ENCODE results near the gene L3MBTL4.

Gene L3MBTL4

DNA sequence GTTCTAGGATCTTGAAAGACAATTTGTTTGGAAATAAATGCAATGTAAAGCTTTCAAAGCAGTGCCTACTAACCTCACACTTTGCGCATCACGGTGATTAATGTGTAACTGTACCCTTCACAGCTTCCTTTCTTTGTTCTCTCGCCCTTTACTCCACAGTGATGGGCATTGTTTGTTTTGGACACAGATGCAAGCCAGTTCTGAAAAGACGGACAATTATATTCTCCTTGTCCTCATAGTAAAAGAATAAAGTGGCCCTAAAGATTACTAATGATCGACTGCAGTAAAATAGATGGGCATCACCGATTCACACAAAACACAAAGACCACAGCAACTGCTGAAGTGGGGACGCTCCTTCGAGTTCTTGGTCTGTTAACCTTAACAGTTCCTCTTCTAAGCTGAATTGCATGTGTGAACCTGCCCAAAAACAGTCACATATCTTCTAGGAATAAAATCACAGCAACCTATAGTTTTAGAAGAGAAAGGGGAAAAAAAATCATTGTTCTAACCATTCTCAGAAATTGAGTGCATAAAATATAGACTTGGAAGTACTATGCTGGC, 7.7 kb downstream of the L3MBTL4 start:
- no peaks in the 10 kb centered on the region for H3K36me3 ChIP-seq (ENCODE audit: control insufficient read depth in 4 of 4, insufficient read depth in 4 of 4, low read length in 3 of 4)
- H3K9me3 ChIP-seq (ENCODE audit: control extremely low read depth in 1 of 5, control insufficient read depth in 4 of 5, insufficient read depth in 2 of 5, low read depth in 1 of 5, low read length in 4 of 5): no peaks in the 10 kb centered on the region
- DNase-seq: no peak
- 94% methylated on average over 6 of the region's 8 CpGs for WGBS (ENCODE audit: insufficient coverage)
- no peak overlapping the region for H3K4me3 ChIP-seq (ENCODE audit: control insufficient read depth in 1 of 7, extremely low read depth in 1 of 7, insufficient read depth in 4 of 7, low read depth in 2 of 7, low read length in 6 of 7)
- no peak overlapping the region for H3K27ac ChIP-seq (ENCODE audit: insufficient read depth in 1 of 2, low read depth in 1 of 2, low read length in 2 of 2, poor library complexity in 1 of 2, severe bottlenecking in 2 of 2)
- ChIA-PET POLR2A (no interaction called here), CTCF (interaction anchor here (1.4 kb wide), 1 partner anchor 11 kb away, joined by 3 read pairs; no protein-coding TSS in a partner anchor)
- H3K4me1 ChIP-seq (ENCODE audit: control extremely low read depth in 1 of 4, control insufficient read depth in 4 of 4, insufficient read depth in 4 of 4, low read length in 3 of 4): peaks cover 0 to 11% (median 0%) of the 10 kb centered on the region in 4 experiments
- H3K27me3 ChIP-seq (replicated peaks in 2 of 5; ENCODE audit: control insufficient read depth in 4 of 5, insufficient read depth in 5 of 5, low read length in 4 of 5): peaks cover 0 to 2% (median 0%) of the 10 kb centered on the region in 5 experiments

DNA sequence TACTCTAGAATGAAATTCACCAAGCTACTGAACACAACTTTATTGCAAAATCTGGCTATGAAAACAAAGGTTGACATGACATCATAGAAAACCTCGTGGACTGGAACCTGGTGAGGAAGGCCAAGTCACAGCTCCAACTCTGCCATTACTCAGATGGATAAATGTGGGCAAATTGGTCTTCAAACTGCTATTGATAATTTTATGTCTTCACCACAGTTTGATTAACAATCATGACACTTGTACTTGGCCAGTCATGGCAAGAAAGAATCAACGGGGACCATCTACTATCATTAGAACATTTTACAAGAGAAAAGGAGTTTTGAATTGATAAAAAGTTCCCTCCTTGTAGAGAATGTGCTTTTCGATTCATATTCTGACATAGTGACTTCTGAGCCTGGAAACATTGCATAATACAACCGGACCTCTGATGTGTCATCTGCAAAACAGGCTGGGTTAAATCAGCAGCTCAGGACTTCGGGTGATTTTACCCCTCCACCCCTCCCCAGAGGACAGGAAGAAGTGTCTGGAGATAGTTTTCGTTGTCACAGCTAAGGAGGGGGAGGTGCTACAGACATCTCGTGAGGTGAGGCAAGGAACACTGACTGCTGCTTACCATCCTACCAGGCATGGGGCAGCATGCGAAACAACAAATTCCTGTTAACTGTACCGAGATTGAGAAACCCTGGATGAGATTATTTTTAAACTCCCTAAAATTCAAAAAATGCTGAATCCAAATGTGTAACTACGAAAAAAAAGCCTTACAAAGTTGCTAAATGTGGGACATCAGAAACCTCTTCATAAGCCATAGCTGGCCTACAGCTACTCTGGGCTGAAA, 8.4 kb downstream of the L3MBTL4 start:
- H3K4me3 ChIP-seq (ENCODE audit: control insufficient read depth in 1 of 7, extremely low read depth in 1 of 7, insufficient read depth in 4 of 7, low read depth in 2 of 7, low read length in 6 of 7): no peak overlapping the region
- 96% methylated on average over 7 of the region's 10 CpGs for WGBS (ENCODE audit: insufficient coverage)
- POLR2A ChIA-PET: no interaction called here

DNA sequence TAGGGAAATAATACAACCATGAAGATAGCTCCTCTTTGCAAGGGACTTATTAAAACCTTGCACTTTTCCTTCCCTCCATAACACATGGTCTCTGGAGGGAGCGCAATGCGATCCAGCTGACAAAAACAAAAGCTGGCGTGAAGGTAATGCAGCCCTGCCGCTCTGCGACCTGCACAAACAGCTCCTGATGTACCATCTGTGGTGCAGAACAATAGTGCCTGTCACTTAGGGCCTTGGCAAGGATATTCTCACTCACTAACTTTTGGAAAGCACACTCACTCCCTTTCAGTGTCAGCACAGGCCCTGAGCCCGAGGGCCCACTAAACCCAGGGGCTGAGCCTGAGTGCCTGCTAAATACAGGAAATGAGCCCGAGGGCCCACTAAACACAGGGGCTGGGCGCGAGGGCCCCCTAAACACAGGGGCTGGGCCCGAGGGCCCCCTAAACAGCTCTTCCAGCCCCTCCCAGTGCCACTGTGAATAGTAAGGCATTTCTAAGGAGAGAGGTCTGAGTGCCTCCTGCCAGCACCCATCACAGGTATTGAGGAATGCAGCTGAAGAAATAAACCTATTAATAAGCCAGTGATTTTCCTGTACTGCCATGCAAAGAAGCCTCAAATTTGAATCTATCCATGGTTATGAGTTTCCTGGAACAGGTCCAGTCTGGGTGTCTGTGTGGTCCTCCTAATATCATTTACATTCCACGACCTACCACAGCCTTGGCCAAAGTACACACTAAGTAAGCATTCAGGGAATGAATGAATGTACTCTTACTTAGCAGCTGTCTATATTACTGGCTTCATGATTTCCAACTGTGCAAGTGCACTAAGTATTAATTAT, 9.3 kb downstream of the L3MBTL4 start:
- CTCF ChIA-PET: interaction anchor here (1.4 to 1.8 kb wide), 2 partner anchors 8 to 9 kb away, joined by 3 to 4 read pairs; no protein-coding TSS in a partner anchor
- no peak overlapping the region for H3K27ac ChIP-seq (ENCODE audit: insufficient read depth in 1 of 2, low read depth in 1 of 2, low read length in 2 of 2, poor library complexity in 1 of 2, severe bottlenecking in 2 of 2)
- H3K27me3 ChIP-seq (replicated peaks in 2 of 5; ENCODE audit: control insufficient read depth in 4 of 5, insufficient read depth in 5 of 5, low read length in 4 of 5): peaks cover 0 to 6% (median 0%) of the 10 kb centered on the region in 5 experiments
- H3K9me3 ChIP-seq (ENCODE audit: control extremely low read depth in 1 of 5, control insufficient read depth in 4 of 5, insufficient read depth in 2 of 5, low read depth in 1 of 5, low read length in 4 of 5): no peaks in the 10 kb centered on the region
- peaks cover 0 to 5% (median 0%) of the 10 kb centered on the region in 4 experiments for H3K4me1 ChIP-seq (ENCODE audit: control extremely low read depth in 1 of 4, control insufficient read depth in 4 of 4, insufficient read depth in 4 of 4, low read length in 3 of 4)
- POLR2A ChIA-PET: no interaction called here
- WGBS (ENCODE audit: insufficient coverage): 72% methylated on average over 7 of the region's 11 CpGs
- no peaks in the 10 kb centered on the region for H3K36me3 ChIP-seq (ENCODE audit: control insufficient read depth in 4 of 4, insufficient read depth in 4 of 4, low read length in 3 of 4)
- no peak for DNase-seq
- H3K4me3 ChIP-seq (ENCODE audit: control insufficient read depth in 1 of 7, extremely low read depth in 1 of 7, insufficient read depth in 4 of 7, low read depth in 2 of 7, low read length in 6 of 7): no peak overlapping the region

More for the DNA sequence above, 8.4 kb downstream of the L3MBTL4 start:
- Histone ChIP-seq H3K36me3 (ENCODE audit: control insufficient read depth in 4 of 4, insufficient read depth in 4 of 4, low read length in 3 of 4) (no peaks in the 10 kb centered on the region), H3K4me1 (ENCODE audit: control extremely low read depth in 1 of 4, control insufficient read depth in 4 of 4, insufficient read depth in 4 of 4, low read length in 3 of 4) (peaks cover 0 to 5% (median 0%) of the 10 kb centered on the region in 4 experiments), H3K27ac (ENCODE audit: insufficient read depth in 1 of 2, low read depth in 1 of 2, low read length in 2 of 2, poor library complexity in 1 of 2, severe bottlenecking in 2 of 2) (no peak overlapping the region), H3K9me3 (ENCODE audit: control extremely low read depth in 1 of 5, control insufficient read depth in 4 of 5, insufficient read depth in 2 of 5, low read depth in 1 of 5, low read length in 4 of 5) (no peaks in the 10 kb centered on the region), H3K27me3 (replicated peaks in 2 of 5; ENCODE audit: control insufficient read depth in 4 of 5, insufficient read depth in 5 of 5, low read length in 4 of 5) (peaks cover 0 to 6% (median 0%) of the 10 kb centered on the region in 5 experiments)
- DNase-seq: peak in 2 of 3 donors; percentile 29 to 50
- CTCF ChIA-PET: interaction anchor here (1.4 to 1.8 kb wide), 2 partner anchors 7 to 10 kb away, joined by 3 to 4 read pairs; no protein-coding TSS in a partner anchor

DNA sequence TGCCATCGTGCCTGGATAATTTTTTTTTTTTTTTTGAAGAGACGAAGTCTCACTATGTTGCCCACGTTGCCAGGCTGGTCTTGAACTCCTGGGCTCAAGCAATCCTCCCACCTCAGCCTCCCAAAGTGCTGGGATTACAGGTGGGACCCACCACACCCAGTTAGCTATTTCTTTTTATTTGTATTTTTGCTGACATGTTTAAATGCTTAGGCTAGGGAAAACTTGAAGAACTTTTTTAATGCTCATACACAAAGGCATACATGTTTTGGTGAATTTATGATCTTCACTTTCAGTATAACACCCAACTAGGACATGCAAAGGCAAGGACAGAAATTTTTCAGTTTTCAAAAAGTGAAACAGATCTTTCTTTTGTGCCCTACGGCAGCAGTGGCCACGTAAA, 9.9 kb downstream of the L3MBTL4 start:
- Histone ChIP-seq H3K27ac (ENCODE audit: insufficient read depth in 1 of 2, low read depth in 1 of 2, low read length in 2 of 2, poor library complexity in 1 of 2, severe bottlenecking in 2 of 2) (no peak overlapping the region), H3K9me3 (ENCODE audit: control extremely low read depth in 1 of 5, control insufficient read depth in 4 of 5, insufficient read depth in 2 of 5, low read depth in 1 of 5, low read length in 4 of 5) (no peaks in the 10 kb centered on the region), H3K4me3 (ENCODE audit: control insufficient read depth in 1 of 7, extremely low read depth in 1 of 7, insufficient read depth in 4 of 7, low read depth in 2 of 7, low read length in 6 of 7) (no peak overlapping the region), H3K4me1 (ENCODE audit: control extremely low read depth in 1 of 4, control insufficient read depth in 4 of 4, insufficient read depth in 4 of 4, low read length in 3 of 4) (peaks cover 0 to 5% (median 0%) of the 10 kb centered on the region in 4 experiments), H3K36me3 (ENCODE audit: control insufficient read depth in 4 of 4, insufficient read depth in 4 of 4, low read length in 3 of 4) (no peaks in the 10 kb centered on the region), H3K27me3 (replicated peaks in 2 of 5; ENCODE audit: control insufficient read depth in 4 of 5, insufficient read depth in 5 of 5, low read length in 4 of 5) (peaks cover 0 to 6% (median 0%) of the 10 kb centered on the region in 5 experiments)
- ChIA-PET CTCF (interaction anchor here (1.8 kb wide), 1 partner anchor 9 kb away, joined by 4 read pairs; no protein-coding TSS in a partner anchor), POLR2A (interaction anchor here (0.6 kb wide), 1 partner anchor 10 kb away, joined by 6 read pairs; no protein-coding TSS in a partner anchor)
- DNase-seq: no peak
- WGBS (ENCODE audit: insufficient coverage): 92% methylated on average over 2 of the region's 5 CpGs

DNA sequence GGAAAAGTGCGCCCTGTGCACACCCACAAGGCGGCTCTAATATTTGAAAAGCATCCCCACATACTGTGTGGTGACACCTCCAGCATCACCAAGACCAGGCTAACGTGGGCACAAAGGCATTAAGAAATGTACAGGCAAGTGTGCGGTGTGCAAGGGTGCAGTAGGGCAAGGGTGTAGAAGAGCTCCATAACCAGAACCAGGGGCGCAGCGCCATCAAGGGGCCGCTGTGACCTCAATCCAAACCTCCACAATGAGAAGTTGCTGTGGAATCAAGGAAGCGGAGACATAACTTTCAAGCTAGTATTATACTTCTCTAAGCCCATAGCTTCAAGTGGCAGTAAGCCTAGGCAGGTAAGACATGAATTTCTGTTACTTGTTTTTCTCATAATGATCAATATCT, 13.0 kb downstream of the L3MBTL4 start:
- Histone ChIP-seq H3K9me3 (ENCODE audit: control extremely low read depth in 1 of 5, control insufficient read depth in 4 of 5, insufficient read depth in 2 of 5, low read depth in 1 of 5, low read length in 4 of 5) (no peaks in the 10 kb centered on the region), H3K4me1 (ENCODE audit: control extremely low read depth in 1 of 4, control insufficient read depth in 4 of 4, insufficient read depth in 4 of 4, low read length in 3 of 4) (peaks cover 0 to 5% (median 0%) of the 10 kb centered on the region in 4 experiments), H3K4me3 (ENCODE audit: control insufficient read depth in 1 of 7, extremely low read depth in 1 of 7, insufficient read depth in 4 of 7, low read depth in 2 of 7, low read length in 6 of 7) (no peak overlapping the region), H3K36me3 (ENCODE audit: control insufficient read depth in 4 of 4, insufficient read depth in 4 of 4, low read length in 3 of 4) (no peaks in the 10 kb centered on the region), H3K27ac (ENCODE audit: insufficient read depth in 1 of 2, low read depth in 1 of 2, low read length in 2 of 2, poor library complexity in 1 of 2, severe bottlenecking in 2 of 2) (no peak overlapping the region), H3K27me3 (replicated peaks in 2 of 5; ENCODE audit: control insufficient read depth in 4 of 5, insufficient read depth in 5 of 5, low read length in 4 of 5) (peaks cover 0 to 6% (median 0%) of the 10 kb centered on the region in 5 experiments)
- 100% methylated on average over 1 of the region's 8 CpGs for WGBS (ENCODE audit: insufficient coverage)
- CTCF ChIA-PET: no interaction called here
- peak in 1 of 3 donors; percentile 14 for DNase-seq
- POLR2A ChIA-PET: no interaction called here

DNA sequence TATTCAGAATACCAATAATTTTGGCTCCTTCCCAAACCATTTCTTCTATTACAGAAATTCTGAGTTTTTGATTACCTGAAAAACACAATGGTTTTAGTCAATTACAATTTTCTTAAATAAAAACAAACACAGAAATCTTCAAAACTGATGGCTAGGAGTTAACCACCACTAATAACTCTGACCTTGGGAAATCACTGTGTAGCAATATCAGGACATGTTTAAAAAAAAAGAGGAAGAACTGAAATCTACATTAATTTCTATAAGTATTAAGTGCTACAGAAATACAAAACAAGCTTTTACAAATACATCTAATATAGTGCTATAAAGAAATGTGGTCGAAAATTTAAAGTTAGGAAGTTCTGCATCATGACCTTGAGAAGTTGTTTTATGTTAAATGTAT, 14.9 kb downstream of the L3MBTL4 start:
- no peaks in the 10 kb centered on the region for H3K9me3 ChIP-seq (ENCODE audit: control extremely low read depth in 1 of 5, control insufficient read depth in 4 of 5, insufficient read depth in 2 of 5, low read depth in 1 of 5, low read length in 4 of 5)
- POLR2A ChIA-PET: no interaction called here
- no peaks in the 10 kb centered on the region for H3K36me3 ChIP-seq (ENCODE audit: control insufficient read depth in 4 of 4, insufficient read depth in 4 of 4, low read length in 3 of 4)
- H3K4me1 ChIP-seq (ENCODE audit: control extremely low read depth in 1 of 4, control insufficient read depth in 4 of 4, insufficient read depth in 4 of 4, low read length in 3 of 4): no peaks in the 10 kb centered on the region
- WGBS (ENCODE audit: insufficient coverage): no CpG with 5 or more reads among the region's 1 CpG
- no peak for DNase-seq
- H3K4me3 ChIP-seq (ENCODE audit: control insufficient read depth in 1 of 7, extremely low read depth in 1 of 7, insufficient read depth in 4 of 7, low read depth in 2 of 7, low read length in 6 of 7): no peak overlapping the region
- CTCF ChIA-PET: interaction anchor here (0.6 kb wide), 1 partner anchor 116 kb away, joined by 3 read pairs; no protein-coding TSS in a partner anchor
- peaks cover 0 to 8% (median 0%) of the 10 kb centered on the region in 5 experiments for H3K27me3 ChIP-seq (replicated peaks in 2 of 5; ENCODE audit: control insufficient read depth in 4 of 5, insufficient read depth in 5 of 5, low read length in 4 of 5)
- no peak overlapping the region for H3K27ac ChIP-seq (ENCODE audit: insufficient read depth in 1 of 2, low read depth in 1 of 2, low read length in 2 of 2, poor library complexity in 1 of 2, severe bottlenecking in 2 of 2)

Measured in common myeloid progenitor, CD34-positive (primary cell).